Measurements from ENCODE around the gene ARAP1.

DNA sequence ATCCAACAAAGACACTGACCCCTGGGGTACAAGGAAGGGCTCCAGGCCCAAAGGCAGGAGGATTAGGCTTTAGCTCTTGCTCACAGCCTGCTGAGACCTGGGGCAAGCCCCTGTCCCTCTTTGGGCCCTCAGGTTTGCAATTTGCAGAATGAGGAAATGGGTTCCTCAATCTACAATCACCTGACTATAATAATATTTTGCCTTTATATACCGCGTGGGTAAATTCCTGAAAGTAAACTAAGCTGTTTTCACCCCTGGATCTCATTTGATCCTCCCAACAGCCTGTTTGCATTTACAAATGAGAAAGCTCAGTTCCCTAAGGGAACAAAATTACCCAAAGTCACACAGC, 40.8 kb upstream of the ARAP1 start:
- TF ChIP-seq, protein P1, sequence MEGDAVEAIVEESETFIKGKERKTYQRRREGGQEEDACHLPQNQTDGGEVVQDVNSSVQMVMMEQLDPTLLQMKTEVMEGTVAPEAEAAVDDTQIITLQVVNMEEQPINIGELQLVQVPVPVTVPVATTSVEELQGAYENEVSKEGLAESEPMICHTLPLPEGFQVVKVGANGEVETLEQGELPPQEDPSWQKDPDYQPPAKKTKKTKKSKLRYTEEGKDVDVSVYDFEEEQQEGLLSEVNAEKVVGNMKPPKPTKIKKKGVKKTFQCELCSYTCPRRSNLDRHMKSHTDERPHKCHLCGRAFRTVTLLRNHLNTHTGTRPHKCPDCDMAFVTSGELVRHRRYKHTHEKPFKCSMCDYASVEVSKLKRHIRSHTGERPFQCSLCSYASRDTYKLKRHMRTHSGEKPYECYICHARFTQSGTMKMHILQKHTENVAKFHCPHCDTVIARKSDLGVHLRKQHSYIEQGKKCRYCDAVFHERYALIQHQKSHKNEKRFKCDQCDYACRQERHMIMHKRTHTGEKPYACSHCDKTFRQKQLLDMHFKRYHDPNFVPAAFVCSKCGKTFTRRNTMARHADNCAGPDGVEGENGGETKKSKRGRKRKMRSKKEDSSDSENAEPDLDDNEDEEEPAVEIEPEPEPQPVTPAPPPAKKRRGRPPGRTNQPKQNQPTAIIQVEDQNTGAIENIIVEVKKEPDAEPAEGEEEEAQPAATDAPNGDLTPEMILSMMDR (IDR thresholded peaks at IDR 0.05; ENCODE audit: poor library complexity, severe bottlenecking) = no peak
- TF ChIP-seq EP300 (conservative IDR thresholded peaks at IDR 0.05; ENCODE audit: poor library complexity, severe bottlenecking) (no peak), TAF1 (IDR thresholded peaks at IDR 0.05; ENCODE audit: low read depth) (no peak), MXI1 (conservative IDR thresholded peaks at IDR 0.05; ENCODE audit: poor library complexity, severe bottlenecking) (no peak), EZH2 (IDR thresholded peaks at IDR 0.05; ENCODE audit: borderline replicate concordance, insufficient read depth, low read length, poor library complexity, severe bottlenecking) (no peak), REST (IDR thresholded peaks at IDR 0.05; ENCODE audit: borderline replicate concordance) (no peak), RAD21 (conservative IDR thresholded peaks at IDR 0.05) (no peak), POLR2AphosphoS5 (IDR thresholded peaks at IDR 0.05) (no peak)

All from neural cell (in vitro differentiated cells).